ES-I3 (cell line): ENCODE results near the gene USP14.
"Not testable (repeated sequence)": the region's sequence is repeated elsewhere in the genome, so short reads cannot be mapped to it uniquely, and the experiment has no call there.

Source experiments
- H3K36me3 ChIP-seq: 2 replicates; pipeline ENCODE4 v1.6.1; 2013; ENCODE audit warnings: mild to moderate bottlenecking, low read length, control low read depth, moderate library complexity; ENCODE audit not compliant: insufficient read depth
- H3K4me1 ChIP-seq: 2 replicates; pipeline ENCODE4 v1.6.1; 2013; ENCODE audit warnings: mild to moderate bottlenecking, control low read depth, low read length; ENCODE audit not compliant: insufficient read depth
- H3K9ac ChIP-seq: 2 replicates; pipeline ENCODE4 v1.6.1; 2013; ENCODE audit warnings: low read depth, mild to moderate bottlenecking, low read length, moderate library complexity
- H3K9me3 ChIP-seq: 2 replicates; pipeline ENCODE4 v1.6.1; 2013; ENCODE audit warnings: mild to moderate bottlenecking, low read length, moderate library complexity; ENCODE audit not compliant: control insufficient read depth, insufficient read depth

The USP14 gene

DNA sequence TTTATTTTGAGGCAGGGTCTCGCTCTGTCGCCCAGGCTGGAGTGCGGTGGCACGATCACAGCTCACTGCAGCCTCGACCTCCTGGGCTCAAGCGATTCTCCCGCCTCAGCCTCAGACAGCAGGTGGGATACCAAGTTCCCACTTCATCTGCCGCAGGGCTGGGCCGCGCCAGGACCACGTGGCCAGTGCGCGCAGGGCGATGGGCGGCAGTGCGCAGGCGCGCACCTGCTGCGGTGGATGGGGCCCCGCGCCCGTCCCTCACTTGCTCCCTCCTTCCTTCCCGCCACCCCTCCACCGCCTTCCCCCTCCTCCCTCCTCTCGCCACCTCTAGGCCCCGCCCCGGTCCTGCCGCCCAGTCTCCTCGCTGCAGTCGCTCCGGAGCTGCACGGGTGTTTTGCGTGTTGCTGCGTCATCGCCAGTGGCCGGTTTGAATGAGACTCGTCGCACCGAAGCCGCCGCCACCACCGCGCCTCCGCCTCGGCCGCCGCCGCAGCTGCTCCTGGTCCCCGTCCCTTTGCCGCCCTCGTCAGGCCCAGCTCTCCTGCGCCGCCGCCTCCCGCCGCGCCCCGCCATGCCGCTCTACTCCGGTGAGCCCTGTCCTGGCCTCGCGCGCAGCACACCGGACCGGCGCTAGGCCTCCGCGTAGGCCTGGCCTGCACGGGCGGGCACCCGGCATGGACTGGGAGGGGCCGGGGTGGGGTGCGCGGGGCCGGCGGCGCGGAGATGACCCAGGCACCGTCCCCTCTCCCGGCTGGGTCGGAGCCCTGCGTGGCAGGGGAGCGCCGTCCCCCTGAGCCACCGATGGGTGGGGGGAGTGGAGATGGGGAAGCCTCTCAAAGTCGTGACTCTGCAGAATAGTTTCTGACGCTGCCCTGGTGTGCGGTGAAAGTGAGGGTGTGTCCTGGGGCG lies at the start of gene USP14:
Gene USP14, plus strand, starts transcription at position 430 of the 909 bp plus-strand sequence. Its CDS starts 142 bp downstream, at position 572.
- Histone ChIP-seq H3K9ac (peak within 1 kb of the TSS; percentile 83), H3K9me3 (no peaks in the 10 kb centered on the region), H3K4me1 (0 out of 2 replicates have a peak, but pooled peaks cover 5% of the 10 kb centered on the region), H3K36me3 (no peaks in the 10 kb centered on the region)

DNA sequence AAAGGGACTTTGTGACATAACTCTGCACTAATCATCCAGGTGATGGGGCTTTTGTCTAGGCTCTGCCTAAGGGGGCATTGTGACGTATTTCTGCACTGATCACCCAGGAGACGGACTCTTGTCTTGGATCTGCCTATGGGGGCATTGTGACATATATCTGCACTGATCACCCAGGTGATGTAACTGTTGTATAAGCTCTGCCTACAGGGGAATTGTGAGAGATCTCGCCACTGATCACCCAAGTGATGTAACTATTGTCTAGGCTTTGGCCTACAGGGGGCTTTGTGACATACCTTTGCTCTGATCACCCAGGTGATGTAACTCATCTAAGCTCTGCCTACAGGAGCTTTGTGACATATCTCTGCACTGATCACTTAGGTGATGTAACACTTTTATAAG lies 49.7 kb upstream of the USP14 start:
- not testable (repeated sequence) for H3K9ac ChIP-seq, H3K36me3 ChIP-seq, H3K9me3 ChIP-seq, H3K4me1 ChIP-seq

DNA sequence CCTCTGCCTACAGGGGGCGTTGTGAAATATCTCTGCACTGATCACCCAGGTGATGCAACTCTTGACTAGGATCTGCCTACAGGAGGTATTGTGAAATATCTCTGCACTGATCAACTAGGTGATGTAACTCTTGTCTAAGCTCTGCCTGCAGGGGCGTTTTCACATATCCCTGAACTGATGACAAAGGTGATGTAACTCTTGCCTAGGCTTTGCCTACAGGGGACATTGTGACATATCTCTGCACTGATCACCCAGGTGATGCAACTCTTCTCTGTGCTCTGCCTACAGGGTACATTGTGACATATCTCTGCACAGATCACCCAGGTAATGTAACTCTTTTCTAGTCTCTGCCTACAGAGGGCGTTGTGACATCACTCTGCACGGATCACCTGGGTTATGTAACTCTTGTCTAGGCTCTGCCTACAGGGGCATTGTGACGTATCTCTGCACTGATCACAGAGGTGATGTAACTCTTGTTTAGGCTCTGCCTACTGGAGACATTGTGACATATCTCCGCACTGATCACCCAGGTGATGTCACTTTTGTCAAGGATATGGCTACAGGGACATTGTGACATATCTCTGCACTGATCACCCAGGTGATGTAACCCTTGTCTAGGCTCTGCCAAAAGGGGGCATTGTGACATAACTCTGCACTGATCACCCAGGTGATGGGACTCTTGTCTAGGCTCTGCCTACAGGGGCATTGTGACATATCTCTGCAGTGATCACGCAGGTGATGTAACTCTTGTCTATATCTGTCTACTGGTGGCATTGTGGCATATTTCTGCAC lies 49.0 kb upstream of the USP14 start:
- not testable (repeated sequence) for H3K9me3 ChIP-seq, H3K36me3 ChIP-seq, H3K9ac ChIP-seq, H3K4me1 ChIP-seq

DNA sequence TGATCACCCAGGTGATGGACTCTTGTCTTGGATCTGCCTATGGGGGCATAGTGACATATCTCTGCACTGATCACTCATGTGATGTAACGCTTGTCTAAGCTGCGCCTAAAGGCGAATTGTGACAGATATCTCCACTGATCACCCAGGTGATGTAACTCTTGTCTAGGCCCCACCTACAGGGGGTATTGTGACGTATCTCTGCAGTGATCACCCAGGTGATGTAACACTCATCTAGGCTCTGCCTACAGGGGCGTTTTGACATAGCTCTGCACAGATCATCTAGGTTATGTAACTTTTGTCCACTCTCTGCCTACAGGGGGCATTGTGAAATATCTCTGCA lies 48.5 kb upstream of the USP14 start:
- H3K9me3 ChIP-seq, H3K9ac ChIP-seq, H3K4me1 ChIP-seq, H3K36me3 ChIP-seq: not testable (repeated sequence)

DNA sequence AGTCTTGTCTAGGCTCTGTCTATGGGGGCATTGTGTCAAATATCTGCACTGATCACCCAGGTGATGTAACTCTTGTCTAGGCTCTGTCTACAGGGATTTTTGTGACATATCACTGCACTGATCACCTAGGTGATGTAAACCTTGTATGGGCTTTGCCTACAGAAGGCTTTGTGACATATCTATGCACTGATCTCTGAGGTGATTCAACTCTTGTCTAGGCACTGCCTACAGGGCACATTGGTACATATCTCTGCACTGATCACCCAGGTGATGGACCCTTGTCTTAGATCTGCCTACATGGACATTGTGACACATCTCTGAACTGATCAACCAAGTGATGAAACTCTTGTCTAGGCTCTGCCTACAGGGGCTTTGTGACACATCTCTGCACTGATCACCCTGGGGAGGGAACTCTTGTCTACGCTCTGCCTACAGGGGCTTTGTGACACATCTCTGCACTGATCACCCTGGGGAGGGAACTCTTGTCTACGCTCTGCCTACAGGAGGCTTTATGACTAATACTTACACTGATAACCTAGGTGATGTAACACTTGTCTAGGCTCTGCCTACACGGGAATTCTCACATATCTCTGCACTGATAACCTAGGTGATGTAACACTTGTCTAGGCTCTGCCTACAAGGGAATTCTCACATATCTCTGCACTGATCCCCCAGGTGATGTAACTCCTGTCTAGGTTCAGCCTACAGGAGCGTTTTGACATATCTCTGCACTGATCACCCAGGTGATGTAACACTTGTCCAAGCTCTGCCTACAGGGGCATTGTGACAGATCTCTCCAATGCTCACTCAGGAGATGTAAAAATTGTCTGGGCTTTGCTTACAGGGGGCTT lies 47.8 kb upstream of the USP14 start:
- H3K4me1 ChIP-seq, H3K36me3 ChIP-seq, H3K9ac ChIP-seq, H3K9me3 ChIP-seq: not testable (repeated sequence)

DNA sequence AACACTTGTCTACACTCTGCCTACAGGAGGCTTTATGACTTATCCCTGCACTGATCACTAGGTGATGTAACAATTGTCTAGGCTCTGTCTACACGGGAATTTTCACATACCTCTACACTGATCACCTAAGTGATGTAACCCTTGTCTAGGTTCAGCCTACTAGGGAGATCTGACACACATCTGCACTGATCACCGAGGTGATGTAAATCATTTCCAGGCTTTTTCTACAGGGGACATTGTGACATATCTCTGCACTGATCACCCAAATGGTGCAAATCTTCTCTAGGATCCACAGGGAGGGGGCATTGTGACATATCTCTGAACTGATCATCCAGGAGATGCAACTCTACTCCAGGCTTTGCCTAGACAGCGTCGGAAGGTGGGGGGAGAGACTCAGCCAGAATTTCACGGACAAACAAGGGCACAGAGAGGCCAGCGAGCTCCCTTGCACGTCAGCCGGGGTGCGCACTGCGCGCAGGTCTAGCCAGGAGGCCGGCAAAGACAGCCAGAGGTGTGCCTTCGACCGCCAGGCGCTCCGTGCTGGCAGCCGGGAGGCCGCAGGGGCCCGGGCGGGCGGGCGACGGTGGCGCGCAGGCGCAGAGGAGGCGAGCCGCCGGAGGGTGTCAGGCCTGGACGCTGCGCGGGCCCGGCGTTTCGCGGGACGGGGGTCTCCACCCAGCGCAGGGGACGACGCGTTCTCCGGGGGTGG lies 46.9 kb upstream of the USP14 start:
- Histone ChIP-seq H3K9me3 (no peaks in the 10 kb centered on the region), H3K4me1 (no peaks in the 10 kb centered on the region), H3K9ac (peak overlapping the region; percentile 50), H3K36me3 (no peaks in the 10 kb centered on the region)

DNA sequence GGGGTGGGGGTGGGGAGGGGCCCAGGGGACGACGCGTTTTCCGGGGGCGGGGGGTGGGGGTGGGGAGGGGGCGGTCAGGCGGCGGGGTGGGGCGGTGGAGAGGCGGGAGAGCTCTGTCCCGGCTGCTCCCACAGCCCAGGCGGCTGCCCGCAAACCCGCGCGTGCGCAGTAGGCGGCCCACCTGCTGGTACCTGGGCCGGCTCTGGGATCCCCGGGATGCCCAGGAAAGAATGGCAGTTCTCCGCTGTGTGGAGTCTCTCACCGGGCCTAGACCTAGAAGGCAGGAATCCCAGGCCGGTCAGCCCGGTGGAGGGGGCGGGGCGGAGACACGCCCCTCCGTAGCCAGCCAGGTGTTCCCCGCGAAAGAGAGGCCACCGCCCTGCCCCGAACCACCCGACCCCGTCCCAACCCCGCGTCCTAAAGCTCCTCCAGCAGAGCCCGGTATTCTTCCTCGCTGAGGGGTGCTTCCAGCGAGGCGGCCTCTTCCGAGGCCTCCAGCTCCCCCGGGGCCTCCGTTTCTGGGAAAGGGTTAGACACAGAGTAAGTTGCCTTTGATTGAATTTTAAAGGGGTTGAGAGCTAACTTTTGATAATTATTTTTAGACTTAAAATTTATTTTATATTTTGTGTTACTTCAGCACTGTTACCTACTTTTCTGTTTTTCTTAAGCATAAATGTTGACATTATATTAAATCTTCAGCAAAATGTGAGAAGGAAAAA lies 46.2 kb upstream of the USP14 start:
- H3K9me3 ChIP-seq, H3K4me1 ChIP-seq, H3K9ac ChIP-seq, H3K36me3 ChIP-seq: not testable (repeated sequence)

DNA sequence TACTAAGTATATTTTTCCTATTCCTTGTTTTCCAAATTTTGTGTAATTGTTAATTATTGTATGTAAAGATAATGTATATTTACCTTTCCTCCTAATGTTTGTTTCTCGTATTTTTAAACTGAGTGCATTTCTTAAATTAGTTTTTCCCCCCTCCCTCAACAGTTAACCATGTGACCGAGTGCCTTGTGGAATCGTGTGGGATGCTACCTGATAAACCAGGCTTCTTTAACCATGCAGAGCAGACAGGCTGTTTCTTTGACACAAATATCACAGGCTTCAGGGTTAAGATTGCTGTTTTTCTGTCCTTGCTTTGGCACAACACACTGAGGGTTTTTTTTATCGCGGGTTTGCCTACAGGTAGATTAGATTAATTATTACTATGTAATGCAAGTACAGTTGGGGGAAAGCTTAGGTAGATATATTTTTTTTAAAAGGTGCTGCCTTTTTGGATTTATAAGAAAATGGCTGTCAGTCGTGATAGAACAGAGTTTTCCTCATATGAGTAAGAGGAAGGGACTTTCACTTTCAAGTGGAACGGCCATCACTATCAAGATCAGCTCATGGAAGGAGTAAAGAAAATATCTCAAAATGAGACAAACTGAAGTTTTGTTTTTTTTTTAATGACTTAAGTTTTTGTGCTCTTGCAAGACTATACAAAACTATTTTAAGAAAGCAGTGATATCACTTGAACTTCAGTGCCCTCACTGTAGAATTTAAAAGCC lies 37.7 kb upstream of the USP14 start:
- not testable (repeated sequence) for H3K9ac ChIP-seq, H3K9me3 ChIP-seq, H3K36me3 ChIP-seq, H3K4me1 ChIP-seq

DNA sequence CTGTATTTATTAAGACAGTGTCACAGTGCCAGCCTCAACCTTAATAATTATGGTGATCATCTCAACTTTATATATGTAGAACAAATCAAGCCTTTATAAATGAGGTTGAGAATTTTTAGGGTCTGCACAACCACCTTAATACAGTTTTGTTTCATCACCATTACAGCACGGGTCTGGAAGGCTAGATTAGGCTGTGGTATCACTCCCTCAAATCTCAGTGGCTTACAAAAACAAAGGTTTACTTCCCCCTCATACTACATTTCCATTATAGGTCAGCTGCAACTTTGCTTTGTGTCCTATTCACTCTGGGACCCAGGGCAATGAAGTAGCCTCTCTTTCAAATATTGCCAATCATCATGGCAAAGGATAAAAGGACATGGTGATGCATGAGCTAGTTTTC lies 23.3 kb upstream of the USP14 start:
- Histone ChIP-seq H3K4me1 (no peaks in the 10 kb centered on the region), H3K9me3 (no peaks in the 10 kb centered on the region), H3K36me3 (no peaks in the 10 kb centered on the region), H3K9ac (no peak overlapping the region)

DNA sequence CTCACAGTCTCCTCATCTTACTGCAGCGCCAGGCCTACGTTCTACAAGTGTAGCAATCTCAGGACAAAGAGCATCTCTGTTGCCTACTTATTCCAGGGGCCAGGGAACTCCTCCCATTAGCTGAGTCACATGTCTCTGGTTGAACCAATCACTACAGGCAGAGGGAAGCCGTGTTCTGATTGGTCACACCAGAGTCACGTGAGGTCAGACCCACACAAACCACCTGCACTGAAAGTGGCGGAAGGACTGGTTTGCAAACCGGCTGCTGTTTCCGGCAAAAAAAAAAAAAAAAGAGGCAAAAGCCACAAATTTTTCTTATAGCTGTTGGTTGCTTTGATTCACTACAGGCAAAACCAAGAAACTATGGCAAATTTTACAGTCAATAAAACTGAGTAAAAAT lies 21.9 kb upstream of the USP14 start:
- H3K9me3 ChIP-seq, result no peaks in the 10 kb centered on the region
- no peaks in the 10 kb centered on the region for H3K4me1 ChIP-seq
- H3K36me3 ChIP-seq, result no peaks in the 10 kb centered on the region
- no peak overlapping the region for H3K9ac ChIP-seq

DNA sequence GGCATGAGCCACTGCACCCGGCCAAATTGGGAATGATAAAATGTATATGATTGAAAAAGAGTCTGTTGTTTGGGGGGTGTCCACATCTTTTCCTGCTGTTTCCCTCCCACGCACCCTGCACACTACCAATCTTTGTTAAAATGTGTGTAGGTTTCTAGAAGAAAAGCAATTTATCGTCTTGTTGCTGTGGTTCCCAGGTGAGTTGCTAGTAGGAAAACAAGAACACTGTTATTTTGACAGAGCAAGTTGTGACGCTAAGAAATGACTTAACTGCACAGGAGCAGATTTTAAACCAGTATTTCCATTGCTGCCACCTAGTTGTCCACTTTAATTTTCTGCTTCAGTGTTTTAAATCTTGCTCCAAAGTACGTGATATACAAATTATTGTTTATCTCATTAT lies 21.0 kb upstream of the USP14 start:
- H3K9me3 ChIP-seq, result no peaks in the 10 kb centered on the region
- H3K9ac ChIP-seq, result no peak overlapping the region
- no peaks in the 10 kb centered on the region for H3K4me1 ChIP-seq
- no peaks in the 10 kb centered on the region for H3K36me3 ChIP-seq

DNA sequence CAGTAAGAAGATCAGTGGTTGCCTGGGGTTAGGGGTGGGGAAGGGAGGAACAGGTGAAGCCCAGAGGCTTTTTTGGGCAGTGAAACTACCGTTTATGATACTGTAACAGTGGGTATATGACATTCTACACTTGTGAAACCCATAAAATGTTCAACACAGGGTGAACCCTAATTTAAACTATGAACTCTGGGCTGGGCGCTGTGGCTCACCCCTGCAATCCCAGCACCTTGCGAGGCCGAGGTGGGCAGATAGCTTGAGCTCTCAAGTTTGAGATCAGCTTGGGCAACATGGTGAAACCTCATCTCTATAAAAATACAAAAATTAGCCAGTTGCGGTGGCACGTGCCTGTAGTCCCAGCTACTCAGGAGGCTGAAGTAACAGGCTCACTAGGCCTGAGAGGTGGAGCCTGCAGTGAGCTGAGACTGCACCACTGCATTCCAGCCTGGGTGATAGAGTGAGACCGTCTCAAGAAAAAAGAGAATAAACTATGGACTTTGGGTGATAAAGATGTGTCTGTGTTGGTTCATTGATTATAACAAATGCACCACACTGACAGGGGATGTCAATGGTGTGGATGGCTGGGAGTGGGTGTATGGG lies 17.6 kb upstream of the USP14 start:
- H3K9ac ChIP-seq, result no peak overlapping the region
- H3K36me3 ChIP-seq, result no peaks in the 10 kb centered on the region
- H3K9me3 ChIP-seq, result no peaks in the 10 kb centered on the region
- no peaks in the 10 kb centered on the region for H3K4me1 ChIP-seq
